ENCODE data around the gene PNPLA7. TPM values are rescaled to one million over a fixed set of nuclear protein-coding genes. Genes with fewer than 3 reads are reported as not detected.
"Not testable (repeated sequence)": the region's sequence is repeated elsewhere in the genome, so short reads cannot be mapped to it uniquely, and the experiment has no call there.

PNPLA7 gene
- total RNA-seq, 2 donors from 2014 or later: 3.2 to 4.6 TPM

GRCh38 chr9:137521405-137521985 is 28.7 kb downstream of the PNPLA7 start:
- DNase-seq (ENCODE audit: low spot score): no peak
- intact Hi-C loops (cut with DNase I): loop anchor here in 1 of 2 donors (10.0 kb wide), 1 partner anchor 97 kb away; the partner anchor contains the start of genes EXD3 and NOXA1

- intact Hi-C loops (cut with DNase I): loop anchor here in 1 of 2 donors (10.0 kb wide), 1 partner anchor 96 kb away; the partner anchor contains the start of genes EXD3 and NOXA1
- DNase-seq (ENCODE audit: low spot score): no peak
Observed at GRCh38 chr9:137520614-137521404, 29.4 kb downstream of the PNPLA7 start.

GRCh38 chr9:137519553-137519952 is 30.6 kb downstream of the PNPLA7 start:
- intact Hi-C loops (cut with DNase I): no loop called here
- DNase-seq (ENCODE audit: low spot score): no peak

GRCh38 chr9:137518661-137519459 is 31.3 kb downstream of the PNPLA7 start:
- DNase-seq (ENCODE audit: low spot score); intact Hi-C loops (cut with DNase I): not testable (repeated sequence)

GRCh38 chr9:137516144-137516917 is 33.9 kb downstream of the PNPLA7 start:
- intact Hi-C loops (cut with DNase I): no loop called here
- no peak for DNase-seq (ENCODE audit: low spot score)

- intact Hi-C loops (cut with DNase I): no loop called here
- no peak for DNase-seq (ENCODE audit: low spot score)
Observed at GRCh38 chr9:137515338-137515724, 34.9 kb downstream of the PNPLA7 start.

GRCh38 chr9:137514691-137515337 is 35.4 kb downstream of the PNPLA7 start:
- DNase-seq (ENCODE audit: low spot score): no peak

GRCh38 chr9:137513801-137514570 is 36.2 kb downstream of the PNPLA7 start:
- intact Hi-C loops (cut with DNase I): not testable (repeated sequence)

More at GRCh38 chr9:137514691-137515337, 35.4 kb downstream of the PNPLA7 start:
- intact Hi-C loops (cut with DNase I): no loop called here

GRCh38 chr9:137513136-137513535 is 37.1 kb downstream of the PNPLA7 start:
- DNase-seq (ENCODE audit: low spot score); intact Hi-C loops (cut with DNase I): not testable (repeated sequence)

More at GRCh38 chr9:137513801-137514570, 36.2 kb downstream of the PNPLA7 start:
- not testable (repeated sequence) for DNase-seq (ENCODE audit: low spot score)

- DNase-seq (ENCODE audit: low spot score): no peak
Observed at GRCh38 chr9:137511758-137512463, 38.3 kb downstream of the PNPLA7 start.

GRCh38 chr9:137511126-137511525 is 39.1 kb downstream of the PNPLA7 start:
- DNase-seq (ENCODE audit: low spot score); intact Hi-C loops (cut with DNase I): not testable (repeated sequence)

More at GRCh38 chr9:137511758-137512463, 38.3 kb downstream of the PNPLA7 start:
- intact Hi-C loops (cut with DNase I): no loop called here

GRCh38 chr9:137509198-137509597 is 41.0 kb downstream of the PNPLA7 start:
- no peak for DNase-seq (ENCODE audit: low spot score)
- intact Hi-C loops (cut with DNase I): no loop called here

GRCh38 chr9:137506702-137507171 is 43.5 kb downstream of the PNPLA7 start:
- no peak for DNase-seq (ENCODE audit: low spot score)
- intact Hi-C loops (cut with DNase I): no loop called here

- DNase-seq (ENCODE audit: low spot score): no peak
- intact Hi-C loops (cut with DNase I): no loop called here
Observed at GRCh38 chr9:137506274-137506673, 43.9 kb downstream of the PNPLA7 start.

GRCh38 chr9:137505421-137506140 is 44.6 kb downstream of the PNPLA7 start:
- DNase-seq (ENCODE audit: low spot score): no peak
- intact Hi-C loops (cut with DNase I): no loop called here

- DNase-seq (ENCODE audit: low spot score): no peak
- intact Hi-C loops (cut with DNase I): no loop called here
Observed at GRCh38 chr9:137504432-137504777, 45.8 kb downstream of the PNPLA7 start.
